Psoas muscle (tissue), 8 donors: ENCODE measurements around the gene LYRM2. TPM values are rescaled to one million over a fixed set of nuclear protein-coding genes. Genes with fewer than 3 reads are reported as not detected.

ENCODE experiments used
- ATAC-seq, 4 donors: fragments of 200-7000 bp; cut with Tn5 transposase; one replicate each; pipeline ENCODE4 v1.9.1; 2020; ENCODE audit warnings: moderate library complexity in 3 of 4, mild to moderate bottlenecking in 2 of 4
- DNase-seq, 2 donors: peaks; one replicate each; pipeline ENCODE4 v3.0.0-alpha.2; 2020
- H3K27ac ChIP-seq: fragments of 200-600 bp; one replicate; pipeline ENCODE4 v1.8.0; 2022
- H3K27me3 ChIP-seq, 3 donors: fragments of 200-600 bp in 1 of 3; one replicate each; pipeline versions ENCODE4 v1.6.1 to v1.8.0; 2013 to 2022; ENCODE audit warnings: low read length in 2 of 3, mild to moderate bottlenecking in 2 of 3, moderate library complexity in 1 of 3; ENCODE audit not compliant: insufficient read depth in 3 of 3
- H3K36me3 ChIP-seq, 2 donors: fragments of 200-600 bp in 1 of 2; one replicate each; pipeline versions ENCODE4 v1.6.1 to v1.8.0; 2013 to 2022; ENCODE audit warnings: low read depth in 1 of 2, mild to moderate bottlenecking in 1 of 2, moderate library complexity in 1 of 2; ENCODE audit not compliant: insufficient read depth in 1 of 2
- H3K4me1 ChIP-seq: fragments of 200-600 bp; one replicate; pipeline ENCODE4 v1.8.0; 2022
- H3K4me3 ChIP-seq: fragments of 200-600 bp; one replicate; pipeline ENCODE4 v1.8.0; 2022; ENCODE audit warnings: mild to moderate bottlenecking
- H3K9me3 ChIP-seq: fragments of 200-600 bp; one replicate; pipeline ENCODE4 v1.8.0; 2022
- WGBS, 3 donors: extraction: QIAGEN DNeasy Blood & Tissue Kit; methylation state at CpG; one replicate each; pipeline versions ENCODE4 v1.1.6 to v1.1.7; 2013; 5-methylcytosine and 5-hydroxymethylcytosine counted together
- intact Hi-C, 2 donors: fragments of 100-400 bp; cut with DNase I; formaldehyde crosslinking; loops; one replicate each; pipeline versions ENCODE4 v1.11.0 to v1.14.2; 2022
- polyA plus RNA-seq, 3 donors: library from polyadenylated mRNA; stranded (reverse); fragments of 200-250 nt; gene quantifications; one replicate each; pipeline ENCODE4 v1.2.3, GENCODE V29; 2013
- total RNA-seq, 4 donors: library from RNA; stranded (reverse); fragmentation: NEBNext Ultra II Directional in 2 of 4; extraction: Animal tissue kit (Norgen Biotek cat#: 25700) in 2 of 4; gene quantifications; one replicate each; pipeline versions ENCODE4 v1.2.1 to v1.2.4, GENCODE V29; 2021 to 2023
- TF ChIP-seq, protein P1 (sequence below): fragments of 200-600 bp; IDR thresholded peaks from one replicate; pipeline ENCODE4 v1.8.0; 2022; ENCODE audit warnings: antibody characterized with exemption
- donor health status: healthy with polysubstance abuse.
- donor health status: DM: no; HTN: no; CAD: no; lungs with moderate emphysema.
- donor health status: Bipolar disorder and iron deficiency.
- donor health status: healthy.
- donor health status: DM: yes; HTN: yes; CAD: no.
- donor health status: DM: no; HTN: no; CAD: no.
- donor health status: DM: no; HTN: no; CAD: no.
- donor health status: DM: yes; HTN: yes; CAD: no.

The LYRM2 gene
- total and polyA plus RNA-seq, 7 donors, result 22.1 to 71.1 (median 37.0) TPM

DNA sequence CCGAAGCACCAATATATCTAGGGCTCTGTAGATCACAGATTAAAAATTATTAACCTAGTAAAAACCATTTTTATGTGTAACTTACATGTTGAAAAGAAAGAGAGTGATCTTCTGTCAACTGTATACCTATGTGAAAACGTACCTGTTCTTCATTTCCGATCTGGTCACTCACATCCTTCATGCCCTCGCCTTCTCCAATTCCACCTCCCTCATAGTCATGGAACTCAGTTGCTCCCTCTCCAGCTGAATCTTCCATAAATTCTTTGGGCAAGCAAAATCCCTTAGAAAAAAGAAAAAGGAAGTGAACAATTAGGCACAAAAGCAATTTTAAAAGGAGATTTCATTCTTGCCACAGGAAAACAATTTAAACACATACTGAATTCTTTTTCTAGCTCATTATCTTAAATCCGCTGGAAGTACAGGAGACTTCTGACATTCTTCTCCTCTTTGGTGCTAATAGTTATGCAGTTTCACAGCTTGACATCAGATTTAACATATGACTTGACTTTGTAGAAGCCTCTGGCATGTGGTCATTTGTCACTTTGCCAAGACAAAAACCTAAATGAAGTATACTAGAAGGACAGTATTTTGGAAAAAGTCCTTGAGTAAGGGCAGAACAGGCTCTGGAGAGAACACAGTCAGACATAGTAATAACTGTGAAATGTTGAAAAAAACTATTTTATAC lies 29.5 kb upstream of the LYRM2 start:
- 77 to 89% (median 79%) methylated on average over 5 of the region's 5 CpGs for WGBS, 3 donors
- peaks cover 14% of the 10 kb centered on the region for H3K4me1 ChIP-seq
- no peaks in the 10 kb centered on the region for H3K9me3 ChIP-seq
- TF ChIP-seq, protein P1, sequence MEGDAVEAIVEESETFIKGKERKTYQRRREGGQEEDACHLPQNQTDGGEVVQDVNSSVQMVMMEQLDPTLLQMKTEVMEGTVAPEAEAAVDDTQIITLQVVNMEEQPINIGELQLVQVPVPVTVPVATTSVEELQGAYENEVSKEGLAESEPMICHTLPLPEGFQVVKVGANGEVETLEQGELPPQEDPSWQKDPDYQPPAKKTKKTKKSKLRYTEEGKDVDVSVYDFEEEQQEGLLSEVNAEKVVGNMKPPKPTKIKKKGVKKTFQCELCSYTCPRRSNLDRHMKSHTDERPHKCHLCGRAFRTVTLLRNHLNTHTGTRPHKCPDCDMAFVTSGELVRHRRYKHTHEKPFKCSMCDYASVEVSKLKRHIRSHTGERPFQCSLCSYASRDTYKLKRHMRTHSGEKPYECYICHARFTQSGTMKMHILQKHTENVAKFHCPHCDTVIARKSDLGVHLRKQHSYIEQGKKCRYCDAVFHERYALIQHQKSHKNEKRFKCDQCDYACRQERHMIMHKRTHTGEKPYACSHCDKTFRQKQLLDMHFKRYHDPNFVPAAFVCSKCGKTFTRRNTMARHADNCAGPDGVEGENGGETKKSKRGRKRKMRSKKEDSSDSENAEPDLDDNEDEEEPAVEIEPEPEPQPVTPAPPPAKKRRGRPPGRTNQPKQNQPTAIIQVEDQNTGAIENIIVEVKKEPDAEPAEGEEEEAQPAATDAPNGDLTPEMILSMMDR, result no peak
- H3K36me3 ChIP-seq, result peaks cover 12 to 75% of the 10 kb centered on the region in 2 donors
- DNase-seq, result no peak
- H3K4me3 ChIP-seq, result no peak overlapping the region
- H3K27me3 ChIP-seq, result no peaks in the 10 kb centered on the region
- ATAC-seq, result no peak
- H3K27ac ChIP-seq, result no peak overlapping the region
- intact Hi-C loops, result no loop called here

DNA sequence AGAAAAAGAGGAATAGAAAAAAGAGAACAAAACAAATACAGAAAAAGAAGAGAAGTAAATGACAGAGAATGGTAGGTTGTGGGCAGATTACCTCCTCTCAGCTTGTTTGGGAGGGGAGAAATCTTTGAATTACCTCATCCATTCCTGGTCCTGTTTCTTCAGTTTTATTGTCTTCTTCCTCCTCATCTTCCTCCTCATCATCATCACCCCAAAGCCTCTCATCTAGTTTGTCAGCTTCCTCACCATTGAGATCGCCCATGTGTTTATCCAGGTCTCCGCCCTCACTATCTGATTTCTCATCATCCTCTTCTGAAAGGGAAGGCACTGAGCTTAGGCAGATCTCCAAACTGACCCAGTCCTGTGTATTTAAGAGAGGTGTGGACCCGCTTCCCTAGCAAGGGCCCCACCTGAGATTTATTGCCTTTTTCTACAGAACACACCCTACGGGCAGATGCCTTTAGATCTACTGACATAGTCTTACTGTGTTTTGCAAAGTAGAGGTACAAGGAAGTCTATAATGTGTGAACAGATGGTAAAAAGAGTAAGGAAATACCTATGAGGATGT lies 24.2 kb upstream of the LYRM2 start:
- intact Hi-C loops, result no loop called here
- peaks cover 19% of the 10 kb centered on the region for H3K4me1 ChIP-seq
- H3K27me3 ChIP-seq, result no peaks in the 10 kb centered on the region
- 91 to 98% (median 93%) methylated on average over 4 of the region's 4 CpGs for WGBS, 3 donors
- TF ChIP-seq, protein P1, result no peak
- no peak overlapping the region for H3K4me3 ChIP-seq
- DNase-seq (no peak), ATAC-seq (no peak)
- H3K27ac ChIP-seq, result no peak overlapping the region
- H3K9me3 ChIP-seq, result no peaks in the 10 kb centered on the region
- peaks cover 17 to 85% of the 10 kb centered on the region in 2 donors for H3K36me3 ChIP-seq

DNA sequence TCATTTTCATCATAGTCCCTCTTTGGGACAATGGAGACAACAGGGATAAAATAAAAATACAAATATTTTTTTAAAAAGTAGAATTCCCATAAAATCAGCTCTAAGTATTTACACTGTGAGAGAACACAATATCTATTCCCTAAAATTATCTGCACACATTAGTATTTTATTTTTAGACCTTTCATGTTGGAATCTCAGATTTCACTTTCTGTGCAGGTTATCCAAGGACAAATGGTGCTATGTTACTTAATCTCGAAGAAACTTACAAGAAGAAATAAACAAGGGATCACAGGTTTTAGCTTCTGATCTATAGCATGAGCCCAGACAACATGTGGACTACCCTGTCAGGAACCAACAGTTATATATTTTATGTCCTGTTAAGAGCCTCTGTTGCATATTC lies 23.0 kb upstream of the LYRM2 start:
- DNase-seq (no peak), ATAC-seq (peak; percentile 45 to 88 (median 64))
- intact Hi-C loops, result no loop called here
- Histone ChIP-seq H3K4me3 (peak overlapping the region; percentile 15), H3K27me3 (no peaks in the 10 kb centered on the region), H3K9me3 (no peaks in the 10 kb centered on the region), H3K4me1 (peaks cover 19% of the 10 kb centered on the region), H3K36me3 (peaks cover 22 to 85% of the 10 kb centered on the region in 2 donors), H3K27ac (peak overlapping the region; percentile 75)
- TF ChIP-seq, protein P1, result no peak
- WGBS, 3 donors, result 18 to 40% (median 34%) methylated on average over 1 of the region's 1 CpG

DNA sequence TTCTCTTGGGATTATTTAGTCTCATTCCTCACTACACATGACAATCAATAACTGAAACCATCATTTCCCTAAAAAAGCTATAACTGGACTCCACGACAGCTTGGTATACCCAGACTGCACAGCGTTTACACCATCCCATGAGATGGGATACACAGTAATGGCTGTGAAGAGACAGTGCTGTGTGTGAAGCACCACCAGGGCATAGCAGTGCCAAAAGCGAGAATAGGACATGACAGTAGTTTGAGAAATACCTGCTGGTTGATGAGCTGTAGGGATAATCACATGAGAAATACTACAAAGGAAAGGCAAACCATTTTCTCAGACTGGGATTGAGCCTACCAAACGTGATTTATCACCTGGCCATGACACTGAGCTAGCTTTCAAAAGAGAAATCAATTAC lies 22.4 kb upstream of the LYRM2 start:
- TF ChIP-seq, protein P1, result no peak
- 47 to 70% (median 51%) methylated on average over 4 of the region's 4 CpGs for WGBS, 3 donors
- peak; percentile 57 to 84 (median 78) for ATAC-seq
- intact Hi-C loops, result no loop called here
- no peak for DNase-seq
- Histone ChIP-seq H3K4me1 (peaks cover 19% of the 10 kb centered on the region), H3K27me3 (no peaks in the 10 kb centered on the region), H3K36me3 (peaks cover 20 to 85% of the 10 kb centered on the region in 2 donors), H3K4me3 (peak overlapping the region; percentile 15), H3K9me3 (no peaks in the 10 kb centered on the region), H3K27ac (peak overlapping the region; percentile 75)
